ENCODE results near the gene DYNLRB1.

DYNLRB1 gene

DNA sequence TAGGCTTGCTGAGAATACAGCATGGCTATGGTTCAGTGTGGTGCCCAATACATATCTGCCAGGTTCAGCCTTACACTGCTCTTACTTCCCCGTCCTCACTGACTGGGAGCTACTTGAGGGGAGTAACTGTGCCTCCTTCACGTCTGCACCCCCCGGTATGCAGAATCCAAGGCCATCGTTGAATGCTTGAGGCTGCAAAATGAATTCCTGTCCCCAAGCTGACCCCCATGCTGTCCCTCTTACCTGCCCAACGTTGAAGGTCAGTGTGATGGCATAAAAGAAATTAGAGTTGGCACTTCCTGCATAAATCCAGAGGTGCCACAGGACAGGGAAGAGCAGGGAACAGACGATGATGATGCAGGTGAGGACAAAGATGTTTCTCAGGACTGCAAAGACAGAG is 58.6 kb downstream of the DYNLRB1 start:
- Histone ChIP-seq H3K27me3 (ENCODE audit: control insufficient read depth, low read length) (no peaks in the 10 kb centered on the region), H3K9me3 (ENCODE audit: control insufficient read depth, insufficient read depth, low read length) (no peaks in the 10 kb centered on the region), H3F3A (ENCODE audit: control insufficient read depth, insufficient read depth) (no peaks in the 10 kb centered on the region), H4K20me1 (ENCODE audit: control insufficient read depth, insufficient read depth, low read depth, low read length) (no peaks in the 10 kb centered on the region), H3K36me3 (ENCODE audit: control insufficient read depth, low read length) (peaks cover 7% of the 10 kb centered on the region), H3K27ac (ENCODE audit: low read depth, low read length) (no peak overlapping the region), H3K4me1 (ENCODE audit: control insufficient read depth, low read length) (peaks cover 9% of the 10 kb centered on the region), H3K4me3 (ENCODE audit: low read length) (no peak overlapping the region), H3K4me2 (ENCODE audit: low read length) (no peak overlapping the region), H3K9me2 (replicated peaks; ENCODE audit: control insufficient read depth, low read length) (no peaks in the 10 kb centered on the region), H3K79me2 (ENCODE audit: control insufficient read depth, low read length) (no peaks in the 10 kb centered on the region)
- TF ChIP-seq, protein P1, sequence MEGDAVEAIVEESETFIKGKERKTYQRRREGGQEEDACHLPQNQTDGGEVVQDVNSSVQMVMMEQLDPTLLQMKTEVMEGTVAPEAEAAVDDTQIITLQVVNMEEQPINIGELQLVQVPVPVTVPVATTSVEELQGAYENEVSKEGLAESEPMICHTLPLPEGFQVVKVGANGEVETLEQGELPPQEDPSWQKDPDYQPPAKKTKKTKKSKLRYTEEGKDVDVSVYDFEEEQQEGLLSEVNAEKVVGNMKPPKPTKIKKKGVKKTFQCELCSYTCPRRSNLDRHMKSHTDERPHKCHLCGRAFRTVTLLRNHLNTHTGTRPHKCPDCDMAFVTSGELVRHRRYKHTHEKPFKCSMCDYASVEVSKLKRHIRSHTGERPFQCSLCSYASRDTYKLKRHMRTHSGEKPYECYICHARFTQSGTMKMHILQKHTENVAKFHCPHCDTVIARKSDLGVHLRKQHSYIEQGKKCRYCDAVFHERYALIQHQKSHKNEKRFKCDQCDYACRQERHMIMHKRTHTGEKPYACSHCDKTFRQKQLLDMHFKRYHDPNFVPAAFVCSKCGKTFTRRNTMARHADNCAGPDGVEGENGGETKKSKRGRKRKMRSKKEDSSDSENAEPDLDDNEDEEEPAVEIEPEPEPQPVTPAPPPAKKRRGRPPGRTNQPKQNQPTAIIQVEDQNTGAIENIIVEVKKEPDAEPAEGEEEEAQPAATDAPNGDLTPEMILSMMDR (IDR thresholded peaks at IDR 0.05; ENCODE audit: low read depth, low read length, poor library complexity, severe bottlenecking) = no peak
- no peak for TF ChIP-seq EZH2phosphoT487 (IDR thresholded peaks at IDR 0.05; ENCODE audit: borderline replicate concordance, low read length)

DNA sequence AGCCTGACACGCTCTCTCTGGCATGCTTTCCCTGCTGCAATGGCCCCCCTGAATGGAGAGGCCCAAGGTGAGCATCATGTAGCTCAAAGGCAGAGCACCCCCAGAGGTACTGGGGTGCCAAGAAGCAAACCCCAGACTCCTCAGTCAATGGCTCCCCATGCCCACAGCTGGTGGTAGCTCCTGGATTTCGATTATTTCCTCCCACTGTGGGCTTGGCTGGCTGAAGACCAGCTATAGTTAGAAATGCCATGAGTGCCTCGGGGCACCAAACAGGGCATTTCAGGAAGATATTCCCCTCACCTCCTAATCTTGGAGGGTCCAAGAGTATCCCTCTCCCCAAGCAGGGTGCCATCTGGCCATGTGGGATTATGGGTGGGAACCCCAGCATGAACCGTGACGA is 59.0 kb downstream of the DYNLRB1 start:
- no peaks in the 10 kb centered on the region for H3F3A ChIP-seq (ENCODE audit: control insufficient read depth, insufficient read depth)
- H3K9me2 ChIP-seq (replicated peaks; ENCODE audit: control insufficient read depth, low read length) = no peaks in the 10 kb centered on the region
- TF ChIP-seq, protein P1 (IDR thresholded peaks at IDR 0.05; ENCODE audit: low read depth, low read length, poor library complexity, severe bottlenecking) = no peak
- TF ChIP-seq EZH2phosphoT487 (IDR thresholded peaks at IDR 0.05; ENCODE audit: borderline replicate concordance, low read length) = no peak
- peaks cover 13% of the 10 kb centered on the region for H3K4me1 ChIP-seq (ENCODE audit: control insufficient read depth, low read length)
- H3K27me3 ChIP-seq (ENCODE audit: control insufficient read depth, low read length) = no peaks in the 10 kb centered on the region
- H4K20me1 ChIP-seq (ENCODE audit: control insufficient read depth, insufficient read depth, low read depth, low read length) = no peaks in the 10 kb centered on the region
- no peak overlapping the region for H3K4me2 ChIP-seq (ENCODE audit: low read length)
- no peaks in the 10 kb centered on the region for H3K79me2 ChIP-seq (ENCODE audit: control insufficient read depth, low read length)
- H3K27ac ChIP-seq (ENCODE audit: low read depth, low read length) = no peak overlapping the region
- no peak overlapping the region for H3K4me3 ChIP-seq (ENCODE audit: low read length)
- no peaks in the 10 kb centered on the region for H3K9me3 ChIP-seq (ENCODE audit: control insufficient read depth, insufficient read depth, low read length)
- peaks cover 9% of the 10 kb centered on the region for H3K36me3 ChIP-seq (ENCODE audit: control insufficient read depth, low read length)

DNA sequence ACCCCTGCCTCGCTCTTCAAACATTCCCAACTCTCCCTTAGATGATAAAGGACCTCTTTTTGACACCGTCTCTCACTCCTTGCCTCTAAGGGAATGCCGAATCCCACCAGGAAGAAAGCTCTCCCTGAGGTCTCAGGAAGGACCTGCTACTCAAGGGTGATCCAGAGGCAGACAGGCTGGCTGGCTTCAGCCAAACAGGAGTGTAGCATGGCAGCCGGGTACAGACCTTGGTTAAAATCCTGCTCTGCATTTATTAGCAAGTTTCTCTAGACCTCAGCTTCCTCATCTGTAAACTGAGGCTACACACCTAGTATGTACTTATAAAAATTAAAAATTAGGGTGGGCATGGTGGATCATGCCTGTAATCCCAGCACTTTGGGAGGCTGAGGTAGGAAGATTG is 59.5 kb downstream of the DYNLRB1 start:
- H3F3A ChIP-seq (ENCODE audit: control insufficient read depth, insufficient read depth) = no peaks in the 10 kb centered on the region
- H3K36me3 ChIP-seq (ENCODE audit: control insufficient read depth, low read length) = peaks cover 14% of the 10 kb centered on the region
- H3K79me2 ChIP-seq (ENCODE audit: control insufficient read depth, low read length) = no peaks in the 10 kb centered on the region
- peaks cover 4% of the 10 kb centered on the region; the same call in 1 of the 2 replicates for H3K9me3 ChIP-seq (ENCODE audit: control insufficient read depth, insufficient read depth, low read length)
- H4K20me1 ChIP-seq (ENCODE audit: control insufficient read depth, insufficient read depth, low read depth, low read length) = no peaks in the 10 kb centered on the region
- TF ChIP-seq, protein P1 (IDR thresholded peaks at IDR 0.05; ENCODE audit: low read depth, low read length, poor library complexity, severe bottlenecking) = no peak
- no peak for TF ChIP-seq EZH2phosphoT487 (IDR thresholded peaks at IDR 0.05; ENCODE audit: borderline replicate concordance, low read length)
- H3K27me3 ChIP-seq (ENCODE audit: control insufficient read depth, low read length) = no peaks in the 10 kb centered on the region
- H3K27ac ChIP-seq (ENCODE audit: low read depth, low read length) = no peak overlapping the region
- peaks cover 17% of the 10 kb centered on the region for H3K4me1 ChIP-seq (ENCODE audit: control insufficient read depth, low read length)
- no peak overlapping the region for H3K4me3 ChIP-seq (ENCODE audit: low read length)
- no peak overlapping the region for H3K4me2 ChIP-seq (ENCODE audit: low read length)
- no peaks in the 10 kb centered on the region for H3K9me2 ChIP-seq (replicated peaks; ENCODE audit: control insufficient read depth, low read length)
